Endodermal cell (in vitro differentiated cells): ENCODE measurements around the gene FLYWCH1. TPM values are rescaled to one million over a fixed set of nuclear protein-coding genes. Genes with fewer than 3 reads are reported as not detected.

Experiments used
- DNase-seq: peaks from one replicate; pipeline ENCODE4 v3.0.0-alpha.2; 2017
- H3K27ac ChIP-seq: 2 replicates; pipeline ENCODE4 v1.5.1; 2013; ENCODE audit warnings: mild to moderate bottlenecking, low read depth, low read length, moderate library complexity
- H3K27me3 ChIP-seq: 2 replicates; pipeline ENCODE4 v1.6.1; 2013; ENCODE audit warnings: mild to moderate bottlenecking, low read length, moderate library complexity; ENCODE audit not compliant: insufficient read depth, control insufficient read depth, poor library complexity, severe bottlenecking
- H3K36me3 ChIP-seq: 2 replicates; pipeline ENCODE4 v1.7.0; 2013; ENCODE audit warnings: mild to moderate bottlenecking, low read length, moderate library complexity; ENCODE audit not compliant: control insufficient read depth, insufficient read depth
- H3K4me1 ChIP-seq: one replicate; pipeline ENCODE4 v1.7.0; 2013; ENCODE audit warnings: low read length; ENCODE audit not compliant: control insufficient read depth, insufficient read depth
- H3K4me3 ChIP-seq: 2 replicates; pipeline ENCODE4 v1.5.1; 2013; ENCODE audit warnings: mild to moderate bottlenecking, low read length, moderate library complexity
- H3K9ac ChIP-seq: 2 replicates; pipeline ENCODE4 v1.6.1; 2013; ENCODE audit warnings: mild to moderate bottlenecking, low read length, moderate library complexity; ENCODE audit not compliant: poor library complexity, severe bottlenecking; ENCODE audit errors: extremely low read depth
- H3K9me3 ChIP-seq: 2 replicates; pipeline ENCODE4 v1.6.1; 2013; ENCODE audit warnings: mild to moderate bottlenecking, low read length, moderate library complexity; ENCODE audit not compliant: control insufficient read depth
- H3K27ac Mint-ChIP-seq: 2 replicates; pipeline ENCODE4 v1.8.0; 2020; ENCODE audit warnings: mixed read lengths
- H3K27me3 Mint-ChIP-seq: 2 replicates; pipeline ENCODE4 v1.8.0; 2021; ENCODE audit warnings: mild to moderate bottlenecking, mixed read lengths; ENCODE audit not compliant: insufficient read depth
- H3K36me3 Mint-ChIP-seq: 2 replicates; pipeline ENCODE4 v1.8.0; 2020; ENCODE audit warnings: low read depth, mixed read lengths
- H3K4me1 Mint-ChIP-seq: 2 replicates; pipeline ENCODE4 v1.8.0; 2020; ENCODE audit warnings: mixed read lengths
- H3K4me3 Mint-ChIP-seq: 2 replicates; pipeline ENCODE4 v1.8.0; 2020; ENCODE audit warnings: mild to moderate bottlenecking, moderate library complexity, mixed read lengths
- H3K9me3 Mint-ChIP-seq: 2 replicates; pipeline ENCODE4 v1.8.0; 2020; ENCODE audit warnings: mild to moderate bottlenecking, mixed read lengths
- CTCF ChIP-seq: fragments of 200-600 bp; sonication (generic); conservative IDR thresholded peaks from 2 replicates; pipeline ENCODE4 v1.5.0; 2021; ENCODE audit warnings: antibody characterized with exemption, mild to moderate bottlenecking
- WGBS, 2 experiments: methylation state at CpG; one replicate each; pipeline versions ENCODE4 v1.1.5 to v1.1.7; 2013; ENCODE audit warnings: missing lambda C conversion rate in 2 of 2, mixed read lengths in 1 of 2; ENCODE audit not compliant: insufficient coverage in 1 of 2, insufficient read length in 1 of 2; 5-methylcytosine and 5-hydroxymethylcytosine counted together
- total RNA-seq, 2 donors: library from RNA; stranded (reverse); fragmentation: NEBNext Ultra II Directional in 1 of 2; extraction: Animal tissue kit (Norgen Biotek cat#: 25700) in 1 of 2; gene quantifications; 2 replicates in 1 of 2; 3 replicates in 1 of 2; pipeline ENCODE4 v1.2.1, GENCODE V29; 2021

The FLYWCH1 gene
- total RNA-seq, 2 donors from 2014 or later = 20.5 to 33.6 TPM

DNA sequence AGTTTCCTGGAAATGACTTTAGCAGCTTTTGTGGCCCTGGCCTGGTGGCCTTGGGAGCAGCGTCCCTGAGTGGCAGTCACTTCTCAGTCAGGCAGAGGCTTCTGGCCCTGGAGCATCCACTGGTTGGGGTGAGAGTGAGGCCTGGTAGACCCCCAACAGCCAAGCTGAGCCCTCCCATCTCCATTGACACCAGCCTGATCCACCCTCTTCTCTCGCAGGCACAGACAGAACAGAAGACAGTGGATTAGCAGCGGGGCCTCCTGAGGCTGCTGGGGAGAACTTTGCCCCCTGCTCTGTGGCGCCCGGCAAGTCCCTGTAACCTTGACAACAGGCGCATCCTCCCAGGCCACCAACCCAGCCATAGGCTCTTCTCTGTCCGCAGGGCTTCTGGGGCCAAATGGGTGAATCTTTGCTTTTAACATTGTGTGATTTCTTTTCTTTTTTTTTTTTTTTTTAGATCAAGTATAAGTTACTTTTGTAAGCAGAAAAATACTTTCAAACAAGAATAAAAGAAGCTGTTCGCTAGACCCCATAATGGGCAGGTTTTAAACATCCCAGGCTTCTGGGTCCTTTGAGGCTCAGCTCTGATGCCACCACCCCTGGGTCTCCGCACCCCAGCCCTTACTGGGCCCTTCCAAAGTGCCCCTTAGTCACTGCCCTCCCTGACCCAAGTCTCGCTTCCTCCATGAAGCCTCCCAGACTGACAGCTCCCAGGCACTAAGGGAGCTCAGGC lies 12.7 kb upstream of the FLYWCH1 start:
- no peak for TF ChIP-seq CTCF
- DNase-seq = no peak
- H3K4me1 Mint-ChIP-seq = peaks cover 7% of the 10 kb centered on the region
- H3K27ac ChIP-seq = peak overlapping the region; percentile 51
- no peaks in the 10 kb centered on the region for H3K9me3 Mint-ChIP-seq
- H3K4me1 ChIP-seq = no peaks in the 10 kb centered on the region
- no peak overlapping the region for H3K4me3 ChIP-seq
- H3K9ac ChIP-seq = no peak overlapping the region
- no peak overlapping the region for H3K4me3 Mint-ChIP-seq
- no peaks in the 10 kb centered on the region for H3K27me3 Mint-ChIP-seq
- H3K36me3 Mint-ChIP-seq = peaks cover 7% of the 10 kb centered on the region
- WGBS, 2 experiments = 82 to 84% methylated on average over 7 to 10 of the region's 10 CpGs
- H3K36me3 ChIP-seq = no peaks in the 10 kb centered on the region
- H3K9me3 ChIP-seq = no peaks in the 10 kb centered on the region
- H3K27ac Mint-ChIP-seq = peak overlapping the region; percentile 72
- no peaks in the 10 kb centered on the region for H3K27me3 ChIP-seq

DNA sequence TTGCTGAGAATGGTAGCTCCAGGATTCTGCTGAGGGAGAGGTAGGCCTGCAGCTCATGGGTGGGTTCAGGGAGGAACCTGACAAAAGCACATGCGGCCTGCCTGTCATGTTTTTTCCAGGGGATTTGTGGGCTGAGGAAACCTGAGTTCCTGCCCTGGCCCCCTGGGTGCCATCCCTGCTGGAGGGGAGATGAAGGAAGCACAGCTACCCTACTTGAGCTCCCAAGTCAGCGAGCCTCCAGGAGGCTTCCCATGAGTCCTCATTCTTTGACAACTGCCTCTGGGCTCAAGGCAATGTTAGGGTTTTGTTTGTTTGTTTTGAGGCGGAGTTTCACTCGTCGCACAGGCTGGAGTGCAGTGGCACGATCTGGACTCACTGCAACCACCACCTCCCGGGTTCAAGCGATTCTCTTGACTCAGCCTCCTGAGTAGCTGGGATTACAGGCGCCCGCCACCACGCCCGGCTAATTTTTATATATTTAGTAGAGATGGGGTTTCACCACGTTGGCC lies 12.1 kb upstream of the FLYWCH1 start:
- Mint-ChIP-seq H3K27me3 (no peaks in the 10 kb centered on the region), H3K4me1 (peaks cover 8% of the 10 kb centered on the region)
- WGBS, 2 experiments = 96 to 98% methylated on average over 9 to 12 of the region's 13 CpGs

GRCh38 chr16:2900526-2901075 lies 11.1 kb upstream of the FLYWCH1 start:
- H3K27me3 Mint-ChIP-seq = no peaks in the 10 kb centered on the region
- H3K36me3 ChIP-seq = no peaks in the 10 kb centered on the region
- H3K4me3 ChIP-seq = no peak overlapping the region
- no peak overlapping the region for H3K9ac ChIP-seq
- H3K9me3 Mint-ChIP-seq = no peaks in the 10 kb centered on the region
- H3K36me3 Mint-ChIP-seq = peaks cover 7% of the 10 kb centered on the region
- H3K27me3 ChIP-seq = no peaks in the 10 kb centered on the region
- H3K4me1 Mint-ChIP-seq = peaks cover 8% of the 10 kb centered on the region
- no peak for TF ChIP-seq CTCF
- H3K4me1 ChIP-seq = no peaks in the 10 kb centered on the region
- no peak overlapping the region for H3K27ac Mint-ChIP-seq
- no peak for DNase-seq
- no peak overlapping the region for H3K27ac ChIP-seq
- H3K9me3 ChIP-seq = no peaks in the 10 kb centered on the region
- 90 to 95% methylated on average over 9 to 15 of the region's 15 CpGs for WGBS, 2 experiments
- no peak overlapping the region for H3K4me3 Mint-ChIP-seq

More for the DNA sequence above, 12.1 kb upstream of the FLYWCH1 start:
- Mint-ChIP-seq H3K27ac (no peak overlapping the region), H3K9me3 (no peaks in the 10 kb centered on the region), H3K4me3 (no peak overlapping the region), H3K36me3 (peaks cover 7% of the 10 kb centered on the region)
- no peak overlapping the region for H3K4me3 ChIP-seq
- TF ChIP-seq CTCF = no peak
- H3K9ac ChIP-seq = no peak overlapping the region
- no peaks in the 10 kb centered on the region for H3K4me1 ChIP-seq
- H3K9me3 ChIP-seq = no peaks in the 10 kb centered on the region
- no peaks in the 10 kb centered on the region for H3K36me3 ChIP-seq
- no peak for DNase-seq
- no peak overlapping the region for H3K27ac ChIP-seq
- no peaks in the 10 kb centered on the region for H3K27me3 ChIP-seq
